AG08395 (cell line): ENCODE measurements around the gene GFRA1.

Experiments used
- DNase-seq: peaks from one replicate; pipeline ENCODE4 v3.0.0; 2012; ENCODE audit warnings: mixed read lengths, low spot score

GFRA1 gene

GRCh38 chr10:116241085-116241484 is 31.9 kb downstream of the GFRA1 start:
- no peak for DNase-seq

DNA sequence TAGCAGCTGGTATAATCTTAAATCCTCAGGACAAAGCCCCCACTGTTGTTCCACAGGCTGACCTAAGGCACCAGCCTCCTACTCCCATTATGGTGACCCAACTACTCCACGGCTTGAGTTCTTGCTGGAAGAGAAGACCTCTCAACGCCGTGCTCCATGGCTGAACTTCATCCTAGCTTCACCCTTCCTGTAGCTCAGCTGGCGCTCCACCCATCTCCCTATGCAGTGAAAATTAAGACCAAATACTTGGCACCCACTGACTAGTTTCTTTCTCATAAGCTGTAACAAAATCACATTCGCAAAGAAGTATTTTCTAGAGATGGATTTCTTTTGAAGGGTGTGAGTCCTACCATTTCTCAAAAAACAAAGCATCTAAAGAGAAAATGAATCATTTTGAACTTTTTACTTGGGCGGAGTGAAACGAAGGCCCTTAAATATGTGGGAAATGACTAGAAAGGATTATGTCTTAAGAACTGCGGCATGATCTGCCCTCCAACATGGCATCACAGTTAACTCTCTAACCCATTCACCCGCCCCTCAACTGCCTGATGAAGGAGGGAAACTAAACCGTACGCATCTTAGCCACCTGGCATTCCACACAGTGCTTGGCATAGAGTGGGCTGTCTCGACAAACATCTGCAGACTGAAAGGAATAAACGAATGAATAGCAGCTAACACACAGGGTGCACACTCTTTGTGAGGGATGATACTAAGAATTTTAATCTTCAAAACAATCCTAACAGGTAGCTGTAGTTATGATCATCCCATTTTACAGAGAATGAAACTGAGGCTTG is 32.7 kb downstream of the GFRA1 start:
- no peak for DNase-seq

- DNase-seq = no peak
Observed at GRCh38 chr10:116239229-116239628, 33.8 kb downstream of the GFRA1 start.

- no peak for DNase-seq
Observed at GRCh38 chr10:116237970-116238369, 35.0 kb downstream of the GFRA1 start.

GRCh38 chr10:116237260-116237659 is 35.7 kb downstream of the GFRA1 start:
- no peak for DNase-seq

DNA sequence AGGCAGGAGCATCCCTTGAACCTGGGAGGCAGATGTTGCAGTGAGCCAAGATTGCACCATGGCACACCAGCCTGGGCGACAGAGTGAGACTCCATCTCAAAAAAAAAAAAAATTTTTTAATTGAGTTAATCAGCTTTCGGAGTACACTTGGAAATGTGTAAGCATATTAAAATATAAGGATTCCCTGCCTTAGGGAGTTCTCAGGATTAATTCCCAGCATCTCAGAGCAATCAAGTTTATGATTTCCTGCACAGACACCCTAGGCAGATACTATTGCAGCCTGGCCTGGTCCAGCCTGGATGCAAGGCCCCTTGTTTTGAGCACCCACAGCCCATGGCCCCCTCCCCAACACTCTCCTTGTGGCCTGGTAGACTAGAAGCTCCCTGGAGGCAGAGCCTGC is 39.8 kb downstream of the GFRA1 start:
- no peak for DNase-seq

- no peak for DNase-seq
Observed at GRCh38 chr10:116232613-116233012, 40.4 kb downstream of the GFRA1 start.

DNA sequence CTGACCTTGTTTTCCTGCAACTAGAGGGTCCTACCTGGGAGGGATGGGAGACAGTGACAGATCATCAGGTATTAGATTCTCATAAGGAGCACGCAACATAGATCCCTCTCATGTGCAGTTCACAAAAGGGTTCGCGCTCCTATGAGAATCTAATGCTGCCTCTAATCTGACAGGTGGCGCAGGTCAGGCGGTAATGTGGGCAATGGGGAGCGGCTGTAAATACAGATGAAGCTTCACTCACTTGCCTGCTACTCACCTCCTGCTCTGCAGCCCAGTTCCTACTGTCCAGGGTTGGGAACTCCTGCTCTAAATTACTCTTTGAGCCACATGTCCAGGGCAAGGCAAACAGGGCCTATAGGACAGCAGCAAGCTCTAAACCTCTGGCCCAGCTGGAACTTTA is 46.2 kb downstream of the GFRA1 start:
- no peak for DNase-seq

- no peak for DNase-seq
Observed at GRCh38 chr10:116226053-116226452, 47.0 kb downstream of the GFRA1 start.

DNA sequence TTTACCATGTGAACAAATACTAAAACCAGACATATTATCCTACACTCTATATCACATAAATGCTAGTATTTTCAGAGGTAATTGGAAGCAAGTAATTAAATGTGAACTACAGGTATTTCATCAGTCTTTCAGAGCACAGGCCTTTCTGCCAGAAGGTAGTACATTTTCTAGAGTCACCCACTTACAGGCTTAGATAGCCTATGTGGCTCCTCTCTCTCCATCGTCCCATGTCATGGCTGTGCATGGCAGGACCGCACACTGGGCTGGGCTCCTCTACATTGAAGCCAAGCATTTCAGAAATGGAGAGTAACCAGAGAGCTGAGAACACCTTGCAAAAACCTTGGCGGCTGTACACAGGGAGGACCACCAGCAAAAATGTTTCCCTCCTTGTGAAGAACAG is 49.7 kb downstream of the GFRA1 start:
- DNase-seq = no peak

DNA sequence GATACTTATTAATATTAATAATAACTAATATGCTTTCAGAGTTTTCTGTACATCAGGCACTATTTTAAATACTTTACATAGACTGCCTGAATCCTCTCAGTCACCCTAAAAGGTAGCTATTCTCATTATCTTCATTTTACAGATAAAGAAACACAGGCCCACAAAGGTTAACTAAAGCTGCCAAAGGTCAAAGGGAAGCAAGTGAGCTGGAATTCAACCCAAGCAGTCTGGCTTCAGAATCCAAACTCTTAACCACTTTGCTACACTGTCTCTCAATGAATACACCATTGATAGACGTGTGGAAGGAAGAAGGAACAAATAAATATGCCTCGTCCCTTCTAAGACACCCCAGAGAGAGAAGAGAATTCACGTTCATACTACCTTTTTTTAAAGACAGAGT is 52.0 kb downstream of the GFRA1 start:
- no peak for DNase-seq

- DNase-seq = no peak
Observed at GRCh38 chr10:116216676-116217075, 56.3 kb downstream of the GFRA1 start.

- DNase-seq = no peak
Observed at GRCh38 chr10:116215651-116216050, 57.4 kb downstream of the GFRA1 start.

GRCh38 chr10:116211682-116212081 is 61.3 kb downstream of the GFRA1 start:
- peak; percentile 74 for DNase-seq

GRCh38 chr10:116210588-116211346 is 62.2 kb downstream of the GFRA1 start:
- no peak for DNase-seq

- DNase-seq = no peak
Observed at GRCh38 chr10:116209781-116210180, 63.2 kb downstream of the GFRA1 start.

DNA sequence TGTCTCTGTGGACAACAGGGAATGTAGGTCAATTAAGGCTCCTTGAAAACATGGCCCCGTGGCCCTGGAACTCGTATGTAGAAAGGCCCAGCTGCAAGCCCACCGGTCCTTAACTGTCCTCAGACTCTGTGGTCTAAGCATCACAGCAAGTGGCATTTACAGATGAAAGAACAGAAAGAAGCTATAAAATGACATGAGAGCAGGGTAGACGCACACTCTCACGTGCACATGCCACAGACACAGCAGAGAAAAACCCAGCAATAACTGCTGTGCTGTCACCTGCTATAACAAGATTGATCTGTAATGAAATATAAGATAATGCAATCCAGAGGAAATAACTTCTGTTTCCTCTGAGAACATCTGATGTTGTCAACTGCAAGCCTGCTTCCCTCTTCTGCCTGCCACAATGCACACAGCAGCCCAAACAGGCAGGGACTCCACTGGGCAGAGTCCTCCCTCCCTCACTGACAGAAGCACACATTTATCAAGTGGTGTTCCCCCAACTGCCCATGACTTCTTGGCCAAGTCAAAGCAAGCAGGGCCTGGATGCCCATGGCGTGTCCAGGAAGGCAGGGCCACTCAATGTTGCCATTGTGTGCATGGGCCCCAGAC is 63.9 kb downstream of the GFRA1 start:
- no peak for DNase-seq

- DNase-seq = no peak
Observed at GRCh38 chr10:116207690-116208089, 65.3 kb downstream of the GFRA1 start.

GRCh38 chr10:116203661-116204060 is 69.3 kb downstream of the GFRA1 start:
- DNase-seq = no peak

DNA sequence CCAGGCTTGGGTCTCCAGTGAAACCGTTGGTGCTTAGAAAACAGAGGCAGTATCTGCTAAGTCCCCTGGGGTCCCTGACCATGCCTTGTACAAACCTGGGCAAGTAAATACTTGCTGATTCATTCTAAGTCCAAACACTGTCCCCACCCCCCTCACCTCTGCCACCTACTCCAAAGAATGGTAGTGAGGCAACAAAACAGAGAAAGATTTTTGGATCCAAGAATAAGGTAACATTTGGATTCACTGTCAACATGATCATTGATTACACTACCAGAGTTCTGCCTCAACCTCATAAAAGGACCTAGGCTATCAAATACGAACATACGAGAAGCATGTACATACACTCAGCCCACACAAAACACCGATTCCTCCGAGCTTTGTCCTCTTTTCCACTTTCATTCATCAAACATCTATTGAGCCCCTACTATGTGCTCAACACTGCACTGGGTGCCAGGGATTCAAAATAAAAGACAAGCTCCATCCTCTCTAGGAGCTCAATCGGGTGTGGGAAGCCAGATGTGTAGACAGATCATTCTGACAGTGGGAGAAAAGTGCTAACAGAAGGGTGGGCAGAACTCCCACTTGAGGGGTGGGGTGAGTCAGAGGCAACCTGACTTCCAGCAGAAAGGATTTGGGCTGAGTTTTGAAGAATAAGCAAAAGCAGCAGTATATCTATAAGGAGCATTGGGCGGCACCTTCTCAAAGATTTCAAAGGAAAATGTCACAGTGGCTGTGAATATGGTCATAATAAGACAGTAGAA is 71.2 kb downstream of the GFRA1 start:
- no peak for DNase-seq

DNA sequence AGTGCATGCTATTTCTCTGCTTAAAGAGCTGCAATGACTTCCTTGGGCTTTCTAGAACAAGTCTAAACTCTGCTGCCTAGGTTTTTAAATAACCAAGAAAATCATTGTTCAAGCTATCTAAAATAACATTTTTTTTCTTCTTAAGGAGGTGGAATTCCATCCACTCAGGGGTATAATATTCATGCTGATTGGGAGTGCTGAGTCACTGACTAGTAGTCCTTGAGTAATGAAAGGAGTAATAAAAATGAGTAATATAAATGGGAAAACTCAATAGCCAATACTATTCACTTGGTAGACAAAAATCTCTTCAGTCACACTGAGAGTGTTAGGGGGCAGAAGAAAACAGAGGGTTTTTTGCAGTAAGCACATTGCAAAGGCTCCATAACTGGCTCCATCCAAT is 72.0 kb downstream of the GFRA1 start:
- DNase-seq = peak; percentile 28

GRCh38 chr10:116198676-116199035 is 74.3 kb downstream of the GFRA1 start:
- DNase-seq = no peak
